HepG2 (cell line): ENCODE data around the gene PRKG1. TPM values are rescaled to one million over a fixed set of nuclear protein-coding genes. Genes with fewer than 3 reads are reported as not detected.
A peak's percentile ranks its signal among the peaks of the same experiment; 100 is the strongest.

ENCODE experiments used
- FOSL1 ChIP-seq: sonication (generic); formaldehyde crosslinking; IDR thresholded peaks from 2 replicates; pipeline ENCODE4 v1.9.0; 2021; ENCODE audit warnings: missing genetic modification reagents, borderline replicate concordance
- FOXP1 ChIP-seq, 2 experiments: fragments of 450-650 bp in 1 of 2; IDR thresholded peaks; 2 replicates each; pipeline ENCODE4 v1.6.1; 2017 to 2018; ENCODE audit warnings: antibody characterized with exemption in 1 of 2
- HHEX ChIP-seq: IDR thresholded peaks from 2 replicates; pipeline ENCODE4 v1.6.1; 2016; ENCODE audit warnings: control low read depth
- MLLT10 ChIP-seq: sonication (generic); formaldehyde crosslinking; IDR thresholded peaks from 2 replicates; pipeline ENCODE4 v1.4.0; 2020; ENCODE audit warnings: missing genetic modification reagents
- NFIB ChIP-seq: sonication (generic); formaldehyde crosslinking; IDR thresholded peaks from 2 replicates; pipeline ENCODE4 v1.9.0; 2021; ENCODE audit warnings: missing genetic modification reagents, mild to moderate bottlenecking, borderline replicate concordance
- REXO4 ChIP-seq: sonication (generic); formaldehyde crosslinking; IDR thresholded peaks from 2 replicates; pipeline ENCODE4 v1.8.0; 2022; ENCODE audit warnings: missing genetic modification reagents, mild to moderate bottlenecking, borderline replicate concordance
- RXRB ChIP-seq: IDR thresholded peaks from 2 replicates; pipeline ENCODE4 v1.6.1; 2016; ENCODE audit warnings: borderline replicate concordance, missing genetic modification reagents, missing compliant biosample characterization
- STAT5B ChIP-seq: sonication (generic); formaldehyde crosslinking; IDR thresholded peaks from 2 replicates; pipeline ENCODE4 v1.4.0; 2020; ENCODE audit warnings: missing genetic modification reagents
- TOPORS ChIP-seq: sonication (generic); formaldehyde crosslinking; IDR thresholded peaks from 2 replicates; pipeline ENCODE4 v1.8.0; 2023; ENCODE audit warnings: mild to moderate bottlenecking, missing genetic modification reagents
- ZNF333 ChIP-seq: sonication (generic); formaldehyde crosslinking; IDR thresholded peaks from 2 replicates; pipeline ENCODE4 v1.4.0; 2020; ENCODE audit warnings: mild to moderate bottlenecking, missing genetic modification reagents, borderline replicate concordance
- ZNF550 ChIP-seq: sonication (generic); formaldehyde crosslinking; IDR thresholded peaks from 2 replicates; pipeline ENCODE4 v1.4.0; 2020; ENCODE audit warnings: mild to moderate bottlenecking, missing genetic modification reagents, borderline replicate concordance
- ZNF75D ChIP-seq: sonication (generic); formaldehyde crosslinking; IDR thresholded peaks from 2 replicates; pipeline ENCODE4 v1.8.1; 2023; ENCODE audit warnings: missing genetic modification reagents, mild to moderate bottlenecking, borderline replicate concordance
- ZNF83 ChIP-seq: sonication (generic); formaldehyde crosslinking; IDR thresholded peaks from 2 replicates; pipeline ENCODE4 v1.4.0; 2020; ENCODE audit warnings: missing genetic modification reagents, mild to moderate bottlenecking, borderline replicate concordance
- ZSCAN25 ChIP-seq: sonication (generic); formaldehyde crosslinking; IDR thresholded peaks from 2 replicates; pipeline ENCODE4 v1.8.0; 2022; ENCODE audit warnings: mild to moderate bottlenecking, missing genetic modification reagents
- polyA plus RNA-seq, 8 experiments: library from polyadenylated mRNA; depleted of rRNA in 3 of 8; stranded (reverse) in 7 of 8; unstranded in 1 of 8; fragments of >200 nt; fragmentation: Illumina TruSeq in 4 of 8; extraction: Trizol in 4 of 8; gene quantifications; 2 replicates each; pipeline versions ENCODE4 v1.2.1 to v1.2.3, GENCODE V29; 2011 to 2016; ENCODE audit warnings: low read depth in 4 of 8, missing spikeins in 1 of 8, mixed read lengths in 1 of 8; ENCODE audit not compliant: insufficient read depth in 1 of 8
- total RNA-seq, 5 experiments: library from RNA; depleted of rRNA; stranded (reverse); fragments of >200 nt; fragmentation: Illumina TruSeq; extraction: Trizol; gene quantifications; 2 replicates each; pipeline ENCODE4 v1.2.3, GENCODE V29; 2016; ENCODE audit warnings: low read depth in 1 of 5
- TF ChIP-seq, protein P1 (sequence below): IDR thresholded peaks from 2 replicates; pipeline ENCODE4 v1.6.1; 2016; ENCODE audit warnings: low read depth, borderline replicate concordance
- TF ChIP-seq, protein P2 (sequence below): sonication (generic); IDR thresholded peaks from 2 replicates; pipeline ENCODE4 v1.6.1; 2016; ENCODE audit warnings: low read depth, borderline replicate concordance
- TF ChIP-seq, protein P3 (sequence below): sonication (generic); formaldehyde crosslinking; IDR thresholded peaks from 2 replicates; pipeline ENCODE4 v1.5.0; 2020; ENCODE audit warnings: missing genetic modification reagents, mild to moderate bottlenecking, borderline replicate concordance
- TF ChIP-seq, protein P4 (sequence below): sonication (generic); formaldehyde crosslinking; IDR thresholded peaks from 2 replicates; pipeline ENCODE4 v1.4.0; 2020; ENCODE audit warnings: mild to moderate bottlenecking, low read depth, missing genetic modification reagents
- TF ChIP-seq, protein P5 (sequence below): sonication (generic); formaldehyde crosslinking; conservative IDR thresholded peaks from 2 replicates; pipeline ENCODE4 v1.4.0; 2020; ENCODE audit warnings: missing genetic modification reagents
- TF ChIP-seq, protein P6 (sequence below): sonication (generic); formaldehyde crosslinking; IDR thresholded peaks from 2 replicates; pipeline ENCODE4 v1.4.0; 2020; ENCODE audit warnings: missing genetic modification reagents
- TF ChIP-seq, protein P7 (sequence below): sonication (generic); formaldehyde crosslinking; IDR thresholded peaks from 2 replicates; pipeline ENCODE4 v1.4.0; 2020; ENCODE audit warnings: low read depth, mild to moderate bottlenecking, missing genetic modification reagents

Gene PRKG1
- total and polyA plus RNA-seq, 2 of the 13 experiments (the other 11 are each of a cell fraction or from before 2014, with no cell fraction given), result 0.01 TPM; not detected in 1

DNA sequence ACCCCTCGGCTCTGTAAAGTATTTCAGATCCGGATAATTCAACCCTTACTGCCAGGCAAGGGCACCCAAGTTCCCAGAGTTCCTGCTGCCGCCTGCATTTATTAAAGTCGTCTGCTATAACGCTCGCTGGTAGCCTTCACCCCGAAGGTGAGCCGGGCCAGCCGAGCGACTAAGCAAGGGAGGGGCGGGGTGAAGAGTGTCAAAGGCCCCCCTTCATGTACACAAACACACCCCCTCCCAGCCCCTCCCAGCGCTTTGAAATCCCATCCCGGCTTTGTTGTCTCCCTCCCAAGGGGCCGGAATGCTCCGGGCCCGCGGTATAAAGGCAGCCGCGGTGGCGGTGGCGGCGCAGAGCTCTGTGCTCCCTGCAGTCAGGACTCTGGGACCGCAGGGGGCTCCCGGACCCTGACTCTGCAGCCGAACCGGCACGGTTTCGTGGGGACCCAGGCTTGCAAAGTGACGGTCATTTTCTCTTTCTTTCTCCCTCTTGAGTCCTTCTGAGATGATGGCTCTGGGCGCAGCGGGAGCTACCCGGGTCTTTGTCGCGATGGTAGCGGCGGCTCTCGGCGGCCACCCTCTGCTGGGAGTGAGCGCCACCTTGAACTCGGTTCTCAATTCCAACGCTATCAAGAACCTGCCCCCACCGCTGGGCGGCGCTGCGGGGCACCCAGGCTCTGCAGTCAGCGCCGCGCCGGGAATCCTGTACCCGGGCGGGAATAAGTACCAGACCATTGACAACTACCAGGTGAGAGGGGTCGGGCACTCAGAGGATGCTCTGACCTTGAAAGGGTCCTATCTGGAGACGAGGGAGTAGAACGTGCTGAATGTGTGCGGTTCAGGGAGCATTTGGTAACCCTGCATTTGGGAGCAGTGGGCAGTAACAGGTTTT lies 1239.9 kb downstream of the PRKG1 start, which contains the start of gene DKK1 (continued):
- TF ChIP-seq, protein P1, sequence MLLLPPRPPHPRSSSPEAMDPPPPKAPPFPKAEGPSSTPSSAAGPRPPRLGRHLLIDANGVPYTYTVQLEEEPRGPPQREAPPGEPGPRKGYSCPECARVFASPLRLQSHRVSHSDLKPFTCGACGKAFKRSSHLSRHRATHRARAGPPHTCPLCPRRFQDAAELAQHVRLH (CRISPR knock-in tag), result 0 out of 2 replicates have a peak, but pooled peaks have one; percentile 17
- no peak for TF ChIP-seq REXO4
- TF ChIP-seq ZNF550 (CRISPR knock-in tag), result no peak
- TF ChIP-seq FOSL1 (CRISPR knock-in tag), result no peak
- TF ChIP-seq NFIB (CRISPR knock-in tag), result no peak
- no peak for TF ChIP-seq ZSCAN25 (CRISPR knock-in tag)
- TF ChIP-seq, protein P2, sequence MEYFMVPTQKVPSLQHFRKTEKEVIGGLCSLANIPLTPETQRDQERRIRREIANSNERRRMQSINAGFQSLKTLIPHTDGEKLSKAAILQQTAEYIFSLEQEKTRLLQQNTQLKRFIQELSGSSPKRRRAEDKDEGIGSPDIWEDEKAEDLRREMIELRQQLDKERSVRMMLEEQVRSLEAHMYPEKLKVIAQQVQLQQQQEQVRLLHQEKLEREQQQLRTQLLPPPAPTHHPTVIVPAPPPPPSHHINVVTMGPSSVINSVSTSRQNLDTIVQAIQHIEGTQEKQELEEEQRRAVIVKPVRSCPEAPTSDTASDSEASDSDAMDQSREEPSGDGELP, result peak; percentile 48
- TF ChIP-seq ZNF83 (CRISPR knock-in tag), result no peak; the same call in 1 of the 2 replicates
- peak; percentile 60; the same call in 1 of the 2 replicates for TF ChIP-seq RXRB (CRISPR knock-in tag)
- TF ChIP-seq MLLT10, result no peak
- no peak for TF ChIP-seq TOPORS (CRISPR knock-in tag)
- no peak for TF ChIP-seq ZNF333 (CRISPR knock-in tag)
- TF ChIP-seq, protein P3, sequence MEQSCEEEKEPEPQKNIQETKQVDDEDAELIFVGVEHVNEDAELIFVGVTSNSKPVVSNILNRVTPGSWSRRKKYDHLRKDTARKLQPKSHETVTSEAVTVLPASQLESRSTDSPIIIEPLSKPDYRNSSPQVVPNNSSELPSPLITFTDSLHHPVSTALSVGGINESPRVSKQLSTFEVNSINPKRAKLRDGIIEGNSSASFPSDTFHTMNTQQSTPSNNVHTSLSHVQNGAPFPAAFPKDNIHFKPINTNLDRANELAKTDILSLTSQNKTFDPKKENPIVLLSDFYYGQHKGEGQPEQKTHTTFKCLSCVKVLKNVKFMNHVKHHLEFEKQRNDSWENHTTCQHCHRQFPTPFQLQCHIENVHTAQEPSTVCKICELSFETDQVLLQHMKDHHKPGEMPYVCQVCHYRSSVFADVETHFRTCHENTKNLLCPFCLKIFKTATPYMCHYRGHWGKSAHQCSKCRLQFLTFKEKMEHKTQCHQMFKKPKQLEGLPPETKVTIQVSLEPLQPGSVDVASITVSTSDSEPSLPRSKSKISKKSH (CRISPR knock-in tag), result peak; percentile 89
- TF ChIP-seq, protein P4, sequence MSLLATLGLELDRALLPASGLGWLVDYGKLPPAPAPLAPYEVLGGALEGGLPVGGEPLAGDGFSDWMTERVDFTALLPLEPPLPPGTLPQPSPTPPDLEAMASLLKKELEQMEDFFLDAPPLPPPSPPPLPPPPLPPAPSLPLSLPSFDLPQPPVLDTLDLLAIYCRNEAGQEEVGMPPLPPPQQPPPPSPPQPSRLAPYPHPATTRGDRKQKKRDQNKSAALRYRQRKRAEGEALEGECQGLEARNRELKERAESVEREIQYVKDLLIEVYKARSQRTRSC (CRISPR knock-in tag), result no peak
- no peak for TF ChIP-seq STAT5B
- no peak; the same call in 1 of the 2 replicates for TF ChIP-seq ZNF75D (CRISPR knock-in tag)
- TF ChIP-seq, protein P5, sequence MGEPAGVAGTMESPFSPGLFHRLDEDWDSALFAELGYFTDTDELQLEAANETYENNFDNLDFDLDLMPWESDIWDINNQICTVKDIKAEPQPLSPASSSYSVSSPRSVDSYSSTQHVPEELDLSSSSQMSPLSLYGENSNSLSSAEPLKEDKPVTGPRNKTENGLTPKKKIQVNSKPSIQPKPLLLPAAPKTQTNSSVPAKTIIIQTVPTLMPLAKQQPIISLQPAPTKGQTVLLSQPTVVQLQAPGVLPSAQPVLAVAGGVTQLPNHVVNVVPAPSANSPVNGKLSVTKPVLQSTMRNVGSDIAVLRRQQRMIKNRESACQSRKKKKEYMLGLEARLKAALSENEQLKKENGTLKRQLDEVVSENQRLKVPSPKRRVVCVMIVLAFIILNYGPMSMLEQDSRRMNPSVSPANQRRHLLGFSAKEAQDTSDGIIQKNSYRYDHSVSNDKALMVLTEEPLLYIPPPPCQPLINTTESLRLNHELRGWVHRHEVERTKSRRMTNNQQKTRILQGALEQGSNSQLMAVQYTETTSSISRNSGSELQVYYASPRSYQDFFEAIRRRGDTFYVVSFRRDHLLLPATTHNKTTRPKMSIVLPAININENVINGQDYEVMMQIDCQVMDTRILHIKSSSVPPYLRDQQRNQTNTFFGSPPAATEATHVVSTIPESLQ, result no peak
- no peak for TF ChIP-seq HHEX (CRISPR knock-in tag)
- TF ChIP-seq, protein P6, sequence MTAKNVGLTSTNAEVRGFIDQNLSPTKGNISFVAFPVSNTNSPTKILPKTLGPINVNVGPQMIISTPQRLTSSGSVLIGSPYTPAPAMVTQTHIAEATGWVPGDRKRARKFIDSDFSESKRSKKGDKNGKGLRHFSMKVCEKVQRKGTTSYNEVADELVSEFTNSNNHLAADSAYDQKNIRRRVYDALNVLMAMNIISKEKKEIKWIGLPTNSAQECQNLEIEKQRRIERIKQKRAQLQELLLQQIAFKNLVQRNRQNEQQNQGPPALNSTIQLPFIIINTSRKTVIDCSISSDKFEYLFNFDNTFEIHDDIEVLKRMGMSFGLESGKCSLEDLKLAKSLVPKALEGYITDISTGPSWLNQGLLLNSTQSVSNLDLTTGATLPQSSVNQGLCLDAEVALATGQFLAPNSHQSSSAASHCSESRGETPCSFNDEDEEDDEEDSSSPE (CRISPR knock-in tag), result no peak
- TF ChIP-seq, protein P7, sequence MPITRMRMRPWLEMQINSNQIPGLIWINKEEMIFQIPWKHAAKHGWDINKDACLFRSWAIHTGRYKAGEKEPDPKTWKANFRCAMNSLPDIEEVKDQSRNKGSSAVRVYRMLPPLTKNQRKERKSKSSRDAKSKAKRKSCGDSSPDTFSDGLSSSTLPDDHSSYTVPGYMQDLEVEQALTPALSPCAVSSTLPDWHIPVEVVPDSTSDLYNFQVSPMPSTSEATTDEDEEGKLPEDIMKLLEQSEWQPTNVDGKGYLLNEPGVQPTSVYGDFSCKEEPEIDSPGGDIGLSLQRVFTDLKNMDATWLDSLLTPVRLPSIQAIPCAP, result no peak
- TF ChIP-seq FOXP1 (IDR thresholded peaks at IDR 0.05), result peak; percentile 22; the same call in 1 of the 2 replicates
- TF ChIP-seq FOXP1 (CRISPR knock-in tag; IDR thresholded peaks at IDR 0.05), result peak; percentile 83; the same call in 1 of the 2 replicates
